ENCODE data around the gene IL26. TPM values are rescaled to one million over a fixed set of nuclear protein-coding genes. Genes with fewer than 3 reads are reported as not detected.

Gene IL26
- total RNA-seq, 2 donors from 2014 or later = not detected

DNA sequence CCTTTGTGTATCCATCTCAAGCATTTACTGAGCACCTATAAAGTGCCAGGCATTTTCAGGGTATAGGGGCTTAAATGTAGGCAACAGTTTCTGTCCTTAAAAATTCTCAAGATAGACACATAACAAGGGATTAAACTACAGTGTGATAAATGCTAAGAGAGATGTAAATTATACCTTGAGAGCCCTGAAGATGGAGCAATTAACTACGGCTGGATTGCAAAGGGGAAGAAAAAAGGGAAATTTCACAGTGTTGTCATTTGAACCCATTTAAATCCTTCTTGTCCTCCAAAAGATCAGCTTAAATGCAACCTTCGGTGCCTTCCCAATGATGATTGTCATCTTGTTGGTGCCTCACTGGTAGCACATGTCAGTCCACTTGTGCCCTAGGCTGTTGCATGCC is 11.5 kb upstream of the IL26 start:
- no peaks in the 10 kb centered on the region for H3K27me3 ChIP-seq (replicated peaks; ENCODE audit: insufficient read depth)
- intact Hi-C loops (cut with DNase I) = loop anchor here (5.0 kb wide), 1 partner anchor 80 kb away; no protein-coding TSS in a partner anchor
- TF ChIP-seq POLR2A (IDR thresholded peaks at IDR 0.05) (no peak), POLR2AphosphoS5 (IDR thresholded peaks at IDR 0.05) (no peak)
- TF ChIP-seq, protein P1, sequence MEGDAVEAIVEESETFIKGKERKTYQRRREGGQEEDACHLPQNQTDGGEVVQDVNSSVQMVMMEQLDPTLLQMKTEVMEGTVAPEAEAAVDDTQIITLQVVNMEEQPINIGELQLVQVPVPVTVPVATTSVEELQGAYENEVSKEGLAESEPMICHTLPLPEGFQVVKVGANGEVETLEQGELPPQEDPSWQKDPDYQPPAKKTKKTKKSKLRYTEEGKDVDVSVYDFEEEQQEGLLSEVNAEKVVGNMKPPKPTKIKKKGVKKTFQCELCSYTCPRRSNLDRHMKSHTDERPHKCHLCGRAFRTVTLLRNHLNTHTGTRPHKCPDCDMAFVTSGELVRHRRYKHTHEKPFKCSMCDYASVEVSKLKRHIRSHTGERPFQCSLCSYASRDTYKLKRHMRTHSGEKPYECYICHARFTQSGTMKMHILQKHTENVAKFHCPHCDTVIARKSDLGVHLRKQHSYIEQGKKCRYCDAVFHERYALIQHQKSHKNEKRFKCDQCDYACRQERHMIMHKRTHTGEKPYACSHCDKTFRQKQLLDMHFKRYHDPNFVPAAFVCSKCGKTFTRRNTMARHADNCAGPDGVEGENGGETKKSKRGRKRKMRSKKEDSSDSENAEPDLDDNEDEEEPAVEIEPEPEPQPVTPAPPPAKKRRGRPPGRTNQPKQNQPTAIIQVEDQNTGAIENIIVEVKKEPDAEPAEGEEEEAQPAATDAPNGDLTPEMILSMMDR (IDR thresholded peaks at IDR 0.05) = no peak
- H3K27ac ChIP-seq = no peak overlapping the region
- H3K36me3 ChIP-seq = no peaks in the 10 kb centered on the region
- no peak for DNase-seq (ENCODE audit: low spot score)
- no peak overlapping the region for H3K4me3 ChIP-seq
- H3K9me3 ChIP-seq = no peaks in the 10 kb centered on the region
- 57% methylated on average over 2 of the region's 2 CpGs for WGBS
- H3K4me1 ChIP-seq (replicated peaks) = no peaks in the 10 kb centered on the region

DNA sequence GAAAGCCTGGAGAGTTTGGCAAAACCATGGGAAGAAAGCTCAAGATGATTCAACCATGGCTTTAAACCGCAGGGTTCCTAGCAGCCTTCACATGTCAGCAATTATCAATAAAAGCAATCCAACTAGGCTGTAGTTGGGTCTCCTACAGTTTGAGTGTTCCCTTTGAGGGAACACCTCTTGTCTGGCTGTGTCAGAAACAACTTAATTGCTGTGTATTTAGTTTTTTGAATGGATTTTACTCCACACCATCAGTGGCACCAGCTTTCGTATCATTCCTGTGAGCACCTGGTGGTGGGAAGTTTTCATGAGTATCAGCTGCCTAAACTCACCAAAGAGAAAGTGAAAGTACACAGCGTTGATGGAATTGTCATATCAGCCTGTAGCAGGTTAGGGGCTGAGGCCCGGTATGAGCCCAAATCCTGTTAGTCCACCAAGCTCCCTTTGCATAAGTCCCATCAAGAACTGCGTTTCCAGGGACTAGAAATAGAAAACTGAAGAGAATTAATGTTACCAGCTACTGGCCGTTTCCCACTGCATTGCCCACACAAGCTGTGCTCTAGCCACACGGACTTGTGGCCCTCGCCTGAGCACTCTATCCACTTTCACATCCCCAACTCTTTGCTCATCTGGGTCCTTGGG is 10.9 kb upstream of the IL26 start:
- intact Hi-C loops (cut with DNase I) = loop anchor here (5.0 kb wide), 1 partner anchor 81 kb away; no protein-coding TSS in a partner anchor
- H3K36me3 ChIP-seq = no peaks in the 10 kb centered on the region
- no peaks in the 10 kb centered on the region for H3K4me1 ChIP-seq (replicated peaks)
- H3K27ac ChIP-seq = no peak overlapping the region
- WGBS = 77% methylated on average over 8 of the region's 8 CpGs
- no peaks in the 10 kb centered on the region for H3K27me3 ChIP-seq (replicated peaks; ENCODE audit: insufficient read depth)
- DNase-seq (ENCODE audit: low spot score) = no peak
- peak overlapping the region in 1 of 2 donors; percentile 5 for H3K4me3 ChIP-seq
- no peaks in the 10 kb centered on the region for H3K9me3 ChIP-seq
- no peak for TF ChIP-seq POLR2A (IDR thresholded peaks at IDR 0.05)

DNA sequence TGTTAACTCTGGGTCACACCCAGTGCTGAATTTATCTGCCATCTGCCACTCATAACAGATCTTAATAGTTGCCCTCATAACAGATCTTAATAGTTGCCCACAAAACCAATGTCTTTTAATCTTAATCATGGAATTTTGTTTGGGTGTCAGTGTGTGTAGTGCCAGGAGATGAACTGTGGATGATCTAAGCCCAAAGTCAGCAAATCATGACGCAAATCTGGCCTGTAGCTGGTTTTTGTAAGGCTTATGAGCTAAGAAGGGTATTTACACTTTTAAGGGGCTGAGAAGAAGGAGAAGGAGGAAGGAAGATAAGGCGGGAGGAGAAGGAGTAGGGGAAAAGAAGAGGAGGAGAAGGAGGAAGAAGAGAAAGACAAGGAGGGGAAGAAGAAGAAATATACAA is 10.0 kb upstream of the IL26 start:
- H3K4me3 ChIP-seq = no peak overlapping the region
- no peaks in the 10 kb centered on the region for H3K27me3 ChIP-seq (replicated peaks; ENCODE audit: insufficient read depth)
- DNase-seq (ENCODE audit: low spot score) = no peak
- WGBS = 81% methylated on average over 2 of the region's 2 CpGs
- intact Hi-C loops (cut with DNase I) = loop anchor here (5.0 kb wide), 1 partner anchor 82 kb away; no protein-coding TSS in a partner anchor
- no peaks in the 10 kb centered on the region for H3K4me1 ChIP-seq (replicated peaks)
- no peak overlapping the region for H3K27ac ChIP-seq
- H3K9me3 ChIP-seq = no peaks in the 10 kb centered on the region
- no peak for TF ChIP-seq POLR2AphosphoS5 (IDR thresholded peaks at IDR 0.05)
- TF ChIP-seq, protein P1 (IDR thresholded peaks at IDR 0.05) = no peak
- TF ChIP-seq POLR2A (IDR thresholded peaks at IDR 0.05) = no peak
- no peaks in the 10 kb centered on the region for H3K36me3 ChIP-seq

DNA sequence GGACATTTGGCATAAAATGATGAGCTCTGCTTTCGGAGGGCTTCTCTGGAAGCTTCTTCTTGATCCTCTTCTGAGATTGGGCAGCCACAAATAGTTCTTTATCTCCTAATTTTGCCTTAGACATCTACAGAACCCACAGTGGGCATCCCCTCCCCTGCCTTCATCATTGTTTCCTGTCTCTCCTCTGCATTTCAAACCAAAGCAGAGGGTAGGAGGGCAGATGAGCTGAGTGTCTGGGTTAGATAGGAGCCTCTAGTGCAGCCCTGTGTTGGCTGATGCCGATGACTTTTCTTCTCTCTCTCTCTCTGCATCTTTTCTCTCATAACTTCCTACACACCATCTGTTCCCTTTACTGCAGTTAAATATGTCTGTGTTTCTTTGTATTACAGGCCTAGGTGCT is 8.5 kb upstream of the IL26 start:
- no peak overlapping the region for H3K4me3 ChIP-seq

GRCh38 chr12:68233498-68233897 is 7.9 kb upstream of the IL26 start:
- WGBS = 82% methylated on average over 5 of the region's 5 CpGs
- no peak for DNase-seq (ENCODE audit: low spot score)
- Histone ChIP-seq H3K27ac (no peak overlapping the region), H3K4me3 (no peak overlapping the region), H3K4me1 (replicated peaks) (no peaks in the 10 kb centered on the region), H3K27me3 (replicated peaks; ENCODE audit: insufficient read depth) (no peaks in the 10 kb centered on the region), H3K36me3 (no peaks in the 10 kb centered on the region), H3K9me3 (no peaks in the 10 kb centered on the region)
- intact Hi-C loops (cut with DNase I) = no loop called here
- TF ChIP-seq POLR2AphosphoS5 (IDR thresholded peaks at IDR 0.05) (no peak), POLR2A (IDR thresholded peaks at IDR 0.05) (no peak)
- TF ChIP-seq, protein P1 (IDR thresholded peaks at IDR 0.05) = no peak

More for the DNA sequence above, 8.5 kb upstream of the IL26 start:
- no peak for DNase-seq (ENCODE audit: low spot score)
- Histone ChIP-seq H3K36me3 (no peaks in the 10 kb centered on the region), H3K4me1 (replicated peaks) (no peaks in the 10 kb centered on the region), H3K27me3 (replicated peaks; ENCODE audit: insufficient read depth) (no peaks in the 10 kb centered on the region), H3K27ac (no peak overlapping the region), H3K9me3 (no peaks in the 10 kb centered on the region)
- TF ChIP-seq POLR2AphosphoS5 (IDR thresholded peaks at IDR 0.05) = no peak
- no peak for TF ChIP-seq POLR2A (IDR thresholded peaks at IDR 0.05)
- TF ChIP-seq, protein P1 (IDR thresholded peaks at IDR 0.05) = no peak
- WGBS = 97% methylated on average over 2 of the region's 2 CpGs
- intact Hi-C loops (cut with DNase I) = no loop called here
